Esophagus muscularis mucosa (tissue), 4 donors: ENCODE measurements around the gene GPC5.

ENCODE experiments used
- EP300 ChIP-seq: sonication (generic); formaldehyde crosslinking; IDR thresholded peaks from one replicate; pipeline ENCODE4 v1.6.1; 2017; ENCODE audit warnings: antibody characterized with exemption
- POLR2A ChIP-seq: fragments of 450-650 bp; IDR thresholded peaks from one replicate; pipeline ENCODE4 v1.6.1; 2017; ENCODE audit warnings: antibody characterized with exemption, moderate library complexity, mild to moderate bottlenecking, low read depth
- POLR2AphosphoS5 ChIP-seq, 2 donors: sonication (generic); formaldehyde crosslinking; IDR thresholded peaks; one replicate each; pipeline ENCODE4 v1.6.1; 2017; ENCODE audit warnings: antibody characterized with exemption in 2 of 2
- TF ChIP-seq, protein P1 (sequence below), 3 experiments: fragments of 200-600 bp in 2 of 3; fragments of 450-650 bp in 1 of 3; sonication (generic) in 2 of 3; IDR thresholded peaks; one replicate each; pipeline ENCODE4 v1.5.1; 2017 to 2019; ENCODE audit warnings: antibody characterized with exemption in 3 of 3, mild to moderate bottlenecking in 2 of 3, moderate library complexity in 1 of 3

DNA sequence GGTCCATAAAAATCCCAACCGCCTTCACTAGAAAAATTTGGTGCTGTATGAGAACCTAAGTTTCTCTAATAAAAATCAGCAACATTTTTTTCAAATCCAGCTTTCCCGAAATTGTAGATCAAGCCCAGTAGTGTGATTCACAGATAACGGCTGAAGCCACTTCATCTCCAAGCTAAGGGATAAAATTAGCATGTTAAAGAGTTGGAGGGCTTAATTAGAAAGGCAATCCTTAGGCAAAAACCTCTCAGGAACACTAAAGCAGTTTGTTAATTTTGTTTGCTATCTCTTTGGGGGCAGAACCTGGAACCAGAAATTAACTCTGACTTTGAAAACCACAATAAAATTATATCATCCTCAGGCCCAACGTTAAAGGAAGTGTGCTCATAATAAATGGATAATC, 820.2 kb downstream of the GPC5 start:
- TF ChIP-seq POLR2A: no peak
- TF ChIP-seq, protein P1, sequence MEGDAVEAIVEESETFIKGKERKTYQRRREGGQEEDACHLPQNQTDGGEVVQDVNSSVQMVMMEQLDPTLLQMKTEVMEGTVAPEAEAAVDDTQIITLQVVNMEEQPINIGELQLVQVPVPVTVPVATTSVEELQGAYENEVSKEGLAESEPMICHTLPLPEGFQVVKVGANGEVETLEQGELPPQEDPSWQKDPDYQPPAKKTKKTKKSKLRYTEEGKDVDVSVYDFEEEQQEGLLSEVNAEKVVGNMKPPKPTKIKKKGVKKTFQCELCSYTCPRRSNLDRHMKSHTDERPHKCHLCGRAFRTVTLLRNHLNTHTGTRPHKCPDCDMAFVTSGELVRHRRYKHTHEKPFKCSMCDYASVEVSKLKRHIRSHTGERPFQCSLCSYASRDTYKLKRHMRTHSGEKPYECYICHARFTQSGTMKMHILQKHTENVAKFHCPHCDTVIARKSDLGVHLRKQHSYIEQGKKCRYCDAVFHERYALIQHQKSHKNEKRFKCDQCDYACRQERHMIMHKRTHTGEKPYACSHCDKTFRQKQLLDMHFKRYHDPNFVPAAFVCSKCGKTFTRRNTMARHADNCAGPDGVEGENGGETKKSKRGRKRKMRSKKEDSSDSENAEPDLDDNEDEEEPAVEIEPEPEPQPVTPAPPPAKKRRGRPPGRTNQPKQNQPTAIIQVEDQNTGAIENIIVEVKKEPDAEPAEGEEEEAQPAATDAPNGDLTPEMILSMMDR (IDR thresholded peaks at IDR 0.05): no peak
- TF ChIP-seq POLR2AphosphoS5 (IDR thresholded peaks at IDR 0.05): no peak
- TF ChIP-seq EP300: no peak
